Measurements from ENCODE around the gene IFITM10.

- TF ChIP-seq EP300 (IDR thresholded peaks at IDR 0.05) (no peak), CTCF (IDR thresholded peaks at IDR 0.05) (no peak)
These were observed 15.7 kb upstream of the IFITM10 start for GRCh38 chr11:1765871-1766718.
